Central memory CD4-positive, alpha-beta T cell (primary cell): Measurements from ENCODE around the gene M6PR.
"Not testable (repeated sequence)": the region's sequence is repeated elsewhere in the genome, so short reads cannot be mapped to it uniquely, and the experiment has no call there.

Experiments used
- DNase-seq: peaks from one replicate; pipeline ENCODE4 v3.0.0; 2022

Gene M6PR

DNA sequence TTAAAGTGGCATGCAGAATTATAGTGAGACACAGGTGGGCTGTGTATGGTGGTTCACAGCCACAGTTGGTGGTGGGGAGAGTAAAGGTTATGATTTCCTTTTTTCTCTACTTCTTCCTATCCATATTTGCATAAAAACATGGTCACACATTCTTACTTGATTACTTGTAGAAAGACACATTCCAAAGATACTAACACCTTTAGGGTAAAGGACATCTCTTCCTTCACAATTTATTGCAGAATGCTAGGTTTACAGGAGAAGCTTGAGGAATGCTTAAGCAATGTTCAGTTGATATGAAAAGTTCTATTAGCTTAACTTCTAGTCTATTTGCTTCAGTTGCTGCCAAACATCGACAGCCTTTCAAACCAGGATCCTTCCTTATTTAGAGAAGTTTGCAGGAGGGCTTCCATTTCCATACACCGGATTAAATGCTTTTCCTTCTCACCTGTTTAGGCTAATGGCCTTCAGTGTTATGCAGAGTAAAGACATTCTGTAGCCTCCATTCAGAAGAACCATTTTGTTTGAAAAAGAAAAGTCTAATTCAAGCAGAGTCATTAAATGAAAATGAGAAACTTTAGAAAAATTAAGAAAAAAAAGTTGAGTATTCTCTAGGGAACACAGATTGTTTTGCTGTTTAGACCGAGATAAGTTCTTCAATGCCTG lies 37.7 kb downstream of the M6PR start:
- no peak for DNase-seq

DNA sequence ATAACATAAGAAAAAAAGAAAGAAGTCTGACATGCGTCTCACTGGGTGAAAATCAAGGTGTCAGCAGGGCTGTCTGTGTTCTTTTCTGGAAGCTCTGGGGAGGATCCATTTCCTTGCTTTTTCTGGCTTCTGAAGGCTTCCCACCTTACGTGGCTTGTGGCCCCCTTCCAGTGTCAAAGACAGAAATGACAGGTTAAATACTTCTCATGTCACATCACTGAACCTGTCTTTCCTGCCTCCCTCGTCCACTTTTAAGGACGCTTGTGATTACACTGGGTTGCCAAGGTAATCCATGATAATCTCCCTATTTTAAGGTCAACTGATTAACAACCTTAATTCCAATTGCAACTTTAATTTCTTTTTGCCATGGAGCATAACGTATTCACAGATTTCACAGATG lies 39.7 kb downstream of the M6PR start:
- no peak for DNase-seq

DNA sequence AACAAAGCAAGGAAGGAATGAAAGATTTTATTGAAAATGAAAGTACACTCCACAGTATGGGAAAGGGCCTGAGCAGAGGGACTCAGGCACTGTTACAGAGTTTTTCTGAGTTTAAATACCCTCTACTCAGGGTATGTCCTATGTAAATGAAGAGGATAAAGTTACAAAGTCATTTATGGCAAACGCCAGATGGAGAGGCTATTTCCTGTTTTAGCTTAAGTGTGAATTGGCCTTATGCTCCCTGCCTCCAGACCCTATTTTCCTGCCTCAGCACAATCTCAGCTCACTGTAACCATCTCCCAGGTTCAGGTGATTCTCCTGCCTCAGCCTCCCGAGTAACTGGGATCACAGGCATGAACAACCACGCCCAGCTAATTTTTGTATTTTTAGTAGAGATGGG lies 41.9 kb downstream of the M6PR start:
- DNase-seq, result no peak

DNA sequence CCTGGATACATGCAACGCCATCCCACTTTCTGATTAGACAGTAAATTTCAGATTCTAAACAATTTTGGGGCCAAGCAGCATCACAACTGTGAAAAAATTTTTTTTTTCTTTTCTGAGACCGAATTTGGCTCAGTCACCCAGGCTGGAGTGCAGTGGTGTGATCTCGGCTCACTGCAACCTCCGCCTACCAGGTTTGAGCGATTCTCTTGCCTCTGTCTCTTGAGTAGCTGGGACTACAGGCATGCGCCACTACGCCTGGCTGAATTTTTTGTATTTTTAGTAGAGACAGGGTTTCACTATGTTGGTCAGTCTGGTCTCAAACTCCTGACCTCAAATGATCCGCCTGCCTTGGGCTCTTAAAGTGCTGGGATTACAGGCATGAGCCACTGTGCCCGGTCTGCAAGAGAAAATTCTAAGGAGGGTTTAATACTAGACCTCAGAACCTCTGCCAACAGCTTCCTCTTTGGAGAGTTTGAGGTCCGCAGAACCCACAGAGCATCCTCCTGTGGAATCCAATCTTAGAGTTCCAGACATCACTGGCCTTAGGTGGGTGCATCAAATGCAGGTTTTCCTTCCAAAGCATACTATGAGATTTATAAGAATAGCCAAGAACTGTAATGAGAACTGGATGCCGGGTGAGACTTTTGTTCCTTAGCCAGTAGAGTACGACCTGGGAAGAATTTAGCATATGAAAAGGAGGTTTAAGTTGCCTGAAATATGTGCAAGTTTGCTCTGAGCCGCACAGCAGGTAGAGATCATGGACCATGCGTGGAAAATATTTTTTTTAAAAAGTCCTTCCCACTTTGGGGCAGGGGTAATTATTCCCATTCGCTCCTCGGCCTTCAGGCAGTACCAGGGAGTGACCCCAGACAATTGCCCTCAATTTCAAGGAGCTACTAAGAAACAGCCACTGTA lies 42.9 kb downstream of the M6PR start:
- DNase-seq, result no peak

DNA sequence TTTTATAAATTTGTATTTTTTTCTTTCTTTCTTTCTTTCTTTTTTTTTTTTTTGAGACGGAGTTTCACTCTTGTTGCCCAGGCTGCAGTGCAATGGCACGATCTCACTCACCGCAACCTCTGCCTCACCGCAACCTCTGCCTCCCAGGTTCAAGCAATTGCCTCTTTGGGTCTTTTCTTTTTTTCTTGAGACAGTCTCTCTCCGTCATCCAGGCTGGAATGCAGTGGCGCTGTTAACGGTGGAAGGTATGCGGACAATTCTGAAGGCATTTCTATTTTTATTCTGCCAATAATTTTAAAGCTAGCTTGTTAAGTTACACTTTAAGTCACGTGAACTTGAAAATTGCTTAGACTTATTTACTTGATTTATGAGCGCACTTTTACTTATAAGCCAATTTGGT lies 43.9 kb downstream of the M6PR start:
- DNase-seq, result no peak

DNA sequence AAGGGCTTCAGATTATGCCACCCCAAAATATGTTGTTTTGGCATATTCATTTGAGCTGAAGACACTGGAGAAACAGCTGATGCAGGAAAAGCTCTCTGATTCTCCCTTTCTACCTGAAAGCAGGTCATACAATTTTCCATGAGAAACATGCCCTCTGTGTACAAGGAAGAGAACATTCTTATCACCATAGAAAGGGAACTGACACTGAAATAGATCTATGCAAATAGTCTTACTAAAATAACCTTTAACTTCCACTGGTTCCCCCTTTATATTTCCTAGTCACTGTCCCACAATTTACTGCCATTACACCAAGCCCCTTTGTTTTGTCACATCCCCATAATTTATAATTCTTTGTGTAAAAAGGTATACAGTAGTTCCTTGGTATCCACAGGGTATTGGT lies 44.8 kb downstream of the M6PR start:
- DNase-seq, result no peak

DNA sequence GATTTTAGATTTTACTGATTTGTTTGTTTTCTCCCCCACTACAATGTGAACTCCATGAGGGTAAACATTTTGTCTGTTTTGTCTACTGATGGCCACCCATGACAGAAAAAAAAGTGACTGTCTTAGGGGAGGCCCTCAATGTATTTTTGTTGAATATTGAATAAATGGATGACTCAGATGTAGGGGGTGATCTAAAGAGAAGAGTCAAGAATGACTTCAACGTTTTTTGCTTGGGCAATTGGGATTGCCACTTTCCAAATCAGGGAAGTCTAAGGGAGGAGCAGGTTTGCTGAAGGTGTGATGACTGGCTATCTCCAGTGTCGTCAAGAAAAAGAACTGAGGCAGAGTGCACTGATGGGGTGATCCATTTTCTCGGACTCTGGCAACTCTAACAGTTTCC lies 45.8 kb downstream of the M6PR start:
- no peak for DNase-seq

DNA sequence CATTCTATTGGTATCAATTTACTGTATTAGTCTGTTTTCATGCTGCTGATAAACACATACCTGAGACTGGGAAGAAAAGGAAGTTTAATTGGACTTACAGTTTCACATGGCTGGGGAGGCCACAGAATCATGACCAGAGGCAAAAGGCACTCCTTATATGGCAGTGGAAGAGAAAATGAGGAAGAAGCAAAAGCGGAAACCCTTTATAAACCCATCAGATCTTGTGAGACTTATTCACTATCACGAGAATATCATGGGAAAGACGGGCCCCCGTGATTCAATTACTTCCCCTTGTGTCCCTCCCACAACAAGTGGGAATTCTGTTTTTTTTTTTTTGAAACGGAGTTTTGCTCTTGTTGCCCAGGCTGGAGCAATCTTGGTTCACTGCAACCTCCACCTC lies 46.7 kb downstream of the M6PR start:
- not testable (repeated sequence) for DNase-seq

DNA sequence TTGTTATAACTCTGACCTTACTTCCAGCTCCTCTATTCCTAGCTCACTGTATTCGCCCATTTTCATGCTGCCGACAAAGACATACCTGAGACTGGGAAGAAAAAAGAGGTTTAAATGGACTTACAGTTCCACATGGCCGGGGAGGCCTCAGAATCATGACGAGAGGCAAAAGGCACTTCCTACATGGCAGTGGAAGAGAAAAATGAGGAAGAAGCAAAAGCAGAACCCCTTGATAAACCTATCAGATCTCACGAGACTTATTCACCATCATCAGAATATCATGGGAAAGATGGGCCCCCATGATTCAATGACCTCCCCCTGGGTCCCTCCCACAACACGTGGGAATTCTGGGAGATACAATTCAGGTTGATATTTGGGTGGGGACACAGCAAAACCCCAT lies 49.6 kb downstream of the M6PR start:
- DNase-seq, result no peak

DNA sequence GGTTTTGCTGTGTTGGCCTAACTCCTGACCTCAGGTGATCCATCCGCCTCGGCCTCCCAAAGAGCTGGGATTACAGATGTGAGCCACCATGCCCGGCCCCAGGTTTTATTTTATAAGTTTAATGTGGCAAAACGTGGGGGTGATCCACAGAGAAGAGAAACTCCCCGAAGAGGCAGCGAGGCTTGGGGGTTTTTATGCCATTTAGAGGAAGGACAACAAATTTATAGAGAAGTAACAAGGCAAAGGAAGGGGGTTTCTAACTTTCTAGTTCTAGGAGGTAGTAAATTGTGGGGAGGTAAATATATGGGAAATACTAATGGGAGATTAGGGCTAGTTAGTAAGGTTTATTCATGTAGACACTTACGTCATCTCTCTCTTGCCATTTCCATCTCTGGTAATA lies 52.4 kb downstream of the M6PR start:
- DNase-seq, result no peak

DNA sequence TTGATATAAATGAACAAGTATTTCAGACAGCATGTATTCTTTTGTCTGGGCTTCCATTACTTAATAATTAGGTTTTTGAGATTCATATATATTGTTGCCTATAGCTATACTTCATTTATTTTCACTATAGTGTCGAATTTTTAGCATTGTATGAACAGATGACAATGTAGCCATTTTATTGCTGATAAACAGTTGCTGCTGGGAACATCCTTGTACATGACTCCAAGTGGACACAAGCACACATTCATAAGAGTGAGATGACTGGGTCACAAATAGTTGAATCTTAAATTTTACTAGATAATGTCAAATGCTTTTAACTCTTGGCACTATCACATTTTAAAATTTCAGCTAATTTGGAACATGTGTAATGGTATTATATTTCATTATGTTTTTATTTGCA lies 54.5 kb downstream of the M6PR start:
- no peak for DNase-seq

DNA sequence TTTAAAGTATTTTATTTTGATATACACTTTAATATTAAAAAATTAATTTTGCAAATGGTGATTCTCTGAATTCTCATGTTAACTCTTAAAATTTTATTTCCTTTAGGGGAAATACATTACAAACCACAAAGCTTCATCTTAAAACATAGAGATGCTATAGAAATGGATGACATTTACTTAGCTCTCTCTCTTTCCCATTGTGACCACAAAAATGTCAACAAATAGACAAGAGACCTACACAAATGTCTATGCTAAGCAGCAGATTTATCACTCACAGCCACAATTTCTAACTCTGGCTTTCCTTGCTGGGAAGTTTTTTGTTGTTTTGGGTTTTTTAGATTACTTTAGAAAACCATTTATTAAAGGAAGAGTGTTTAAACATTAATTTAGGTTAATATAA lies 55.1 kb downstream of the M6PR start:
- no peak for DNase-seq

DNA sequence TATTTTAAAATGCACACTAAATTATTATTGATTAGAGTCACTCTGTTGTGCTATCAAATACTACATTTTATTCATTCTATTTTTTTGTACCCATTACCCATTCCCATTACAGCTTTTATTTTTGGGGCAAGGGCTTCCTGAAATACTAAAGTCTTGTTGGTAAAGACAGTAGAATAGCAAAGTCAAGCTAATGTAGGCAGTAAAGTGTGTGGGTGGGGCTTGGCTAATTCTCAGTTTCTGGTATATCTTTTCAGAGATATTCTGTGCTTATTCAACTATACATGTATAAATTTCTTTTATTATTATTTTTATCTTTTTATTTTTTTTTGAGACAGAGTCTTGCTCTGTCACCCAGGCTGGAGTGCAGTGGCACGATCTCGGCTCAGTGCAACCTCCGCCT lies 57.5 kb downstream of the M6PR start:
- DNase-seq, result no peak
